ENCODE results near the gene MYH7B.
A peak's percentile ranks its signal among the peaks of the same experiment; 100 is the strongest.

MYH7B gene

DNA sequence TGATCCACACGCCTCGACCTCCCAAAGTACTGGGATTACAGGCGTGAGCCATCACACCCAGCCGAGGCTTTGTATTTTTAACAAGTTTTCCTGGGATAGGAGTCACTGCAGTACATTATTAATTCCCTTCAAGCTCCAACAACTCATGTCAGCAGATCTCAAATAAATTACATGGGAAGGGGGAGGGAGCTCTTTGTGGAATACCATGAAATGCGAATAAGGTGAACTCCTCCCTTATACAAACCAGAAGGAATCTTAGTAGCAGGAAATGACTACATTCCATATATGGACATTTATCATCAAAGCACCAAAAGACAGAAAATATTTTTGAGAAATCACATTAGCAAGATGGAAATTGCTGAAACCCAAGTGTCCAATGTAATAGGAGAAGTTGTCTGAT lies 3.0 kb upstream of the MYH7B start:
- H3K9ac ChIP-seq (ENCODE audit: insufficient read length, low read depth): no peak overlapping the region
- peaks cover 14% of the 10 kb centered on the region for H3K36me3 ChIP-seq (ENCODE audit: insufficient read depth, insufficient read length, low read length)
- peaks cover 2% of the 10 kb centered on the region for H3K4me1 ChIP-seq (ENCODE audit: insufficient read depth, insufficient read length)
- peaks cover 3% of the 10 kb centered on the region; the same call in 1 of the 2 replicates for H3K9me3 ChIP-seq (ENCODE audit: insufficient read depth, low read length)
- DNase-seq (ENCODE audit: low read depth, low spot score): no peak
- TF ChIP-seq SUZ12 (IDR thresholded peaks at IDR 0.05; ENCODE audit: extremely low read depth, insufficient read depth, insufficient read length) (no peak), ZNF274 (IDR thresholded peaks at IDR 0.05; ENCODE audit: low read depth, low read length) (no peak), YY1 (IDR thresholded peaks at IDR 0.05; ENCODE audit: insufficient read depth, insufficient read length) (no peak)
- no peaks in the 10 kb centered on the region for H3K27me3 ChIP-seq (ENCODE audit: insufficient read depth, insufficient read length)
- no peak overlapping the region for H3K4me3 ChIP-seq (ENCODE audit: insufficient read length, low read depth)

DNA sequence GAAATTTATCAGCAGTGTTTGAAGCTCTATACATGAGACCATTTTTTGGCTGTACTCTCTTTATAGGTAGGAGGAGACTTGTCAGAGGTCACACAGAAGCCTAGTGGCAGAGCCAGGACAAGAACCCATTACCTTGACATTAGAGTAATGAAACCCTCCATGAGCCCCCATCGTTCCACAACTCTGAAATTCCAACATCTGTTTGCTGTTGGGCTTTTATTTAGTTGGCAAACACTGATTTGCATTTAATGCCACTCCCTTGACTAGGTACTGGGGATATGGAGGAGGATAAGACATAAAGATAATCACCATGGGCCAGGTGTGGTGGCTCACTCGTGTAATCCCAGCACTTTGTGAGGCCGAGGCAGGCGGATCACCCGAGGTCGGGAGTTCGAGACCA lies 1.7 kb upstream of the MYH7B start:
- no peak for DNase-seq (ENCODE audit: low read depth, low spot score)
- peaks cover 14% of the 10 kb centered on the region for H3K36me3 ChIP-seq (ENCODE audit: insufficient read depth, insufficient read length, low read length)
- H3K4me1 ChIP-seq (ENCODE audit: insufficient read depth, insufficient read length): peaks cover 2% of the 10 kb centered on the region
- no peaks in the 10 kb centered on the region for H3K27me3 ChIP-seq (ENCODE audit: insufficient read depth, insufficient read length)
- H3K9ac ChIP-seq (ENCODE audit: insufficient read length, low read depth): no peak overlapping the region
- H3K9me3 ChIP-seq (ENCODE audit: insufficient read depth, low read length): peaks cover 3% of the 10 kb centered on the region; the same call in 1 of the 2 replicates
- no peak overlapping the region for H3K4me3 ChIP-seq (ENCODE audit: insufficient read length, low read depth)
- no peak for TF ChIP-seq SUZ12 (IDR thresholded peaks at IDR 0.05; ENCODE audit: extremely low read depth, insufficient read depth, insufficient read length)
- TF ChIP-seq YY1 (IDR thresholded peaks at IDR 0.05; ENCODE audit: insufficient read depth, insufficient read length): no peak
- no peak for TF ChIP-seq ZNF274 (IDR thresholded peaks at IDR 0.05; ENCODE audit: low read depth, low read length)

DNA sequence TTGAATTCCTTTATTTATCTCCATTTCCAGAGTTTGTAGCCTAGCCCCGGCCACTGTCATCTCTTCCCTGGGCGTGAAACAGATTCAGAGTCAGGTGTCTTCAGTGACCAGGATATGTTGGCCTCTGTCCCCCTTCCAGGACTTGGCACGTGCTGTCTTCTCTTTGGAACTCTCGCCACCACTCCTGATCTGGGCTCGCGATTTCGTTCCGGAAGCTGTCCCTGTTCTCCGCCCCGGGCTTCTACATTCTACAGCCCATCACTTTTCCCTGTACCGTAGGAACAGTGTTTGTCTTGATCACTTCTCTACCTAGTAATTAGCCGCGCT lies 801 bp upstream of the MYH7B start:
- peaks cover 14% of the 10 kb centered on the region for H3K36me3 ChIP-seq (ENCODE audit: insufficient read depth, insufficient read length, low read length)
- TF ChIP-seq ZNF274 (IDR thresholded peaks at IDR 0.05; ENCODE audit: low read depth, low read length): no peak
- H3K4me3 ChIP-seq (ENCODE audit: insufficient read length, low read depth): peak overlapping the region; percentile 77
- no peaks in the 10 kb centered on the region for H3K27me3 ChIP-seq (ENCODE audit: insufficient read depth, insufficient read length)
- H3K4me1 ChIP-seq (ENCODE audit: insufficient read depth, insufficient read length): peaks cover 2% of the 10 kb centered on the region
- H3K9ac ChIP-seq (ENCODE audit: insufficient read length, low read depth): peak overlapping the region; percentile 93
- DNase-seq (ENCODE audit: low read depth, low spot score): no peak
- peaks cover 3% of the 10 kb centered on the region; the same call in 1 of the 2 replicates for H3K9me3 ChIP-seq (ENCODE audit: insufficient read depth, low read length)

DNA sequence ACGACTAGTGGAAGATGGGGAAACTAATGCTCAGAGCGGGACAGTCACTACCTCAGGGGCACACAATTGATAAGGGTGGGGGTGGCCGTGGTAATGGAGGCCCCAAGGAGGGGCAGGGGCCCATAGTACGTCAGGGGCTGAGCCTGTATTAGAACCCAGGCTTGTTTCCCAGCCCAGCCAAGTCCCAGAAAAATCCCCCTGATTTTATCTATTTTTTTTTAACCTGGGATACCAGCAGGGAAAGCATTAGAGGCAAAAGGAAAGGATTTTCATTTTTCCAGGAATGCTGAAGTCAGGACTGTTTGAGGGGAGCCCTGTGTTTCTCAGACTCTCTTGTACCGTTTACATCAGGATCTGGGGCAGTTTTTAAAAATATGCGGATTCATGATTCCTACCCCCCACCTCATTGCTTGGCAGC lies 382 bp downstream of the MYH7B start:
- H3K9me3 ChIP-seq (ENCODE audit: insufficient read depth, low read length): peaks cover 3% of the 10 kb centered on the region; the same call in 1 of the 2 replicates
- no peaks in the 10 kb centered on the region for H3K27me3 ChIP-seq (ENCODE audit: insufficient read depth, insufficient read length)
- no peak for DNase-seq (ENCODE audit: low read depth, low spot score)
- H3K36me3 ChIP-seq (ENCODE audit: insufficient read depth, insufficient read length, low read length): peaks cover 9% of the 10 kb centered on the region
- TF ChIP-seq SUZ12 (IDR thresholded peaks at IDR 0.05; ENCODE audit: extremely low read depth, insufficient read depth, insufficient read length) (no peak), ZNF274 (IDR thresholded peaks at IDR 0.05; ENCODE audit: low read depth, low read length) (no peak)
- peak overlapping the region; percentile 46 for H3K9ac ChIP-seq (ENCODE audit: insufficient read length, low read depth)
- H3K4me1 ChIP-seq (ENCODE audit: insufficient read depth, insufficient read length): peaks cover 2% of the 10 kb centered on the region
- peak overlapping the region; percentile 6 for H3K4me3 ChIP-seq (ENCODE audit: insufficient read length, low read depth)

DNA sequence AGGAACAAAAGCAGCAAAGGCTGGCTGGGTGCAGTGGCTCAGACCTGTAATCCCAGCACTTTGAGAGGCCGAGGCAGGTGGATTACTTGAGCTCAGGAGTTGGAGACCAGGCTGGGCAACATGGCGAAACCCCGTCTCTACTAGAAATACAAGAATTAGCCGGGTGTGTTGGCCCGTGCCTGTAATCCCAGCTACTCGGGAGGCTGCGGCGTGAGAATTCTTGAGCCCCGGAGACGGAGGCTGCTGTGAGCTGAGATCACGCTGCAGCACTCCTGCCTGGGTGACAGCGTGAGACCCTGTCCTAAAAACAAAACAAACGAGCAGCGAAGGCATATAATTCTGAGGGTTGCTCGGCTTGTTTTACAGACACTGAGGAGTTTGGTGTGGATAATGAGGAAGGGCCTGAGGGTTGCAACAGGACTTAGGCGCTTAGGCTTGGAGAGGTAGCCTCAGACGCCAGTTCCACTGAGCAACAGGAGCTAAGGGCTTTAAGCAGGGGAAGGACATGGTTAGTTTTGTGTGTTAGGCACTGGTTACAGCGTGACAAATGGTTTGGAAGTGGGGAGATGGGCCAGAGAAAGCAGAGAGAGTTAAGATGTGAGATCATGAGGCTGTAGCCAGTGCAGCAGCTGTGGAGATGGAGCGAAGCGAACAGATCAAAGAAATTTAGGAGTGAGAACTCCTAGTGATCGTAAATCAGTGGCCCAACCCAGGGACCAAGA lies 1.2 kb downstream of the MYH7B start:
- Histone ChIP-seq H3K4me1 (ENCODE audit: insufficient read depth, insufficient read length) (no peaks in the 10 kb centered on the region), H3K9me3 (ENCODE audit: insufficient read depth, low read length) (peaks cover 3% of the 10 kb centered on the region; the same call in 1 of the 2 replicates), H3K36me3 (ENCODE audit: insufficient read depth, insufficient read length, low read length) (peaks cover 4% of the 10 kb centered on the region), H3K27me3 (ENCODE audit: insufficient read depth, insufficient read length) (no peaks in the 10 kb centered on the region), H3K9ac (ENCODE audit: insufficient read length, low read depth) (no peak overlapping the region), H3K4me3 (ENCODE audit: insufficient read length, low read depth) (no peak overlapping the region)
- no peak for DNase-seq (ENCODE audit: low read depth, low spot score)
- TF ChIP-seq YY1 (IDR thresholded peaks at IDR 0.05; ENCODE audit: insufficient read depth, insufficient read length) (no peak), ZNF274 (IDR thresholded peaks at IDR 0.05; ENCODE audit: low read depth, low read length) (no peak; the same call in 1 of the 2 replicates)

DNA sequence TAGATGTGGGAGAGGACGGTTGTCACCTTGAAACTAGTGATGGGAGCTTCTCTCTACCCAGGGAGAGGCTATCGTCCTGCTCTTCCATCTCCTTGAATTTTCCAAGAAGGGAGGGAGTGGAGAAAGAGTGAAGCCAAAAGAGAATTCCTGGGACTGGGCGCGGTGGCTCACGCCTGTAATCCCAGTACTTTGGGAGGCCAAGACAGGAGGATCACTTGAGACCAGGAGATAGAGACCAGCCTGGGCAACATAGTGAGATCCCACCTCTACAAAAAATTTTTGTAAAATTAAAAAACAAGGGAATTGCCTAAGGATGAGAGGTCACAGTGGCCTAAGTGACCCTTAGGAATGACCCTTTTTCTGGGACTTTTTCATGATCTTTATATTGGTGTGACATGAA lies 8.8 kb downstream of the MYH7B start:
- peaks cover 7% of the 10 kb centered on the region for H3K4me1 ChIP-seq (ENCODE audit: insufficient read depth, insufficient read length)
- no peak overlapping the region for H3K9ac ChIP-seq (ENCODE audit: insufficient read length, low read depth)
- no peak for DNase-seq (ENCODE audit: low read depth, low spot score)
- TF ChIP-seq SUZ12 (IDR thresholded peaks at IDR 0.05; ENCODE audit: extremely low read depth, insufficient read depth, insufficient read length) (no peak), ZNF274 (IDR thresholded peaks at IDR 0.05; ENCODE audit: low read depth, low read length) (no peak), YY1 (IDR thresholded peaks at IDR 0.05; ENCODE audit: insufficient read depth, insufficient read length) (no peak)
- no peaks in the 10 kb centered on the region for H3K27me3 ChIP-seq (ENCODE audit: insufficient read depth, insufficient read length)
- no peaks in the 10 kb centered on the region for H3K36me3 ChIP-seq (ENCODE audit: insufficient read depth, insufficient read length, low read length)
- no peak overlapping the region for H3K4me3 ChIP-seq (ENCODE audit: insufficient read length, low read depth)
- no peaks in the 10 kb centered on the region for H3K9me3 ChIP-seq (ENCODE audit: insufficient read depth, low read length)

DNA sequence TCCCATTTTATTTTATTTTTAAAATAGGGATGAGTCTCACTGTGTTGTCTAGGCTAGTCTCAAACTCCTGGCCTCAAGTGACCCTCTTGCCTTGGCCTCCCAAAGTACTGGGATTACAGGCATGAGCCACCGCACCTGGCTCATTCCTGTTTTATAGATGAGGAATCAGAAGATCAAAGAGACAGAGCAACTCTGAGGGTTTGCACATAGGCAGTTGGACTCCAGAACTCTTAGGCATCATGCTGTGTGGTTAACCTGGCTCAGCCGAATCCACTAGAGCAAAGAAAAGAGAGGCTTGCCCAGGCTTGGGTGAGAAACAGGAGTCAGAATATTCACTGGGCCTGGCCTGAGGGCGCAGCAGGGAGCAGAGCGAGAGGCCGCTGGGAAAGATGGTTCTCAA lies 9.4 kb downstream of the MYH7B start:
- no peak for DNase-seq (ENCODE audit: low read depth, low spot score)
- no peaks in the 10 kb centered on the region for H3K9me3 ChIP-seq (ENCODE audit: insufficient read depth, low read length)
- H3K36me3 ChIP-seq (ENCODE audit: insufficient read depth, insufficient read length, low read length): no peaks in the 10 kb centered on the region
- no peaks in the 10 kb centered on the region for H3K27me3 ChIP-seq (ENCODE audit: insufficient read depth, insufficient read length)
- TF ChIP-seq YY1 (IDR thresholded peaks at IDR 0.05; ENCODE audit: insufficient read depth, insufficient read length): no peak
- no peak for TF ChIP-seq ZNF274 (IDR thresholded peaks at IDR 0.05; ENCODE audit: low read depth, low read length)
- TF ChIP-seq SUZ12 (IDR thresholded peaks at IDR 0.05; ENCODE audit: extremely low read depth, insufficient read depth, insufficient read length): no peak
- H3K9ac ChIP-seq (ENCODE audit: insufficient read length, low read depth): no peak overlapping the region
- H3K4me3 ChIP-seq (ENCODE audit: insufficient read length, low read depth): no peak overlapping the region
- H3K4me1 ChIP-seq (ENCODE audit: insufficient read depth, insufficient read length): peaks cover 7% of the 10 kb centered on the region
